Astrocyte (in vitro differentiated cells and primary cell): ENCODE measurements around the gene METRN. TPM values are rescaled to one million over a fixed set of nuclear protein-coding genes. Genes with fewer than 3 reads are reported as not detected.

ENCODE experiments used
- DNase-seq: peaks from one replicate; pipeline ENCODE4 v3.0.0-alpha.2; 2010; ENCODE audit warnings: low read depth
- FAIRE-seq: peaks from 2 replicates; lab custom pipeline; 2011; peaks lifted over from hg19 to GRCh38; lab: Jason Lieb, UNC
- H2AFZ ChIP-seq: 2 replicates; pipeline ENCODE4 v1.6.0; 2012; ENCODE audit warnings: low read depth, low read length, inconsistent platforms
- H3K27ac ChIP-seq: 2 replicates; pipeline ENCODE4 v1.5.1; 2011; ENCODE audit warnings: low read depth, low read length, inconsistent platforms
- H3K27me3 ChIP-seq: 2 replicates; pipeline ENCODE4 v1.6.0; 2011; ENCODE audit warnings: low read length, inconsistent platforms; ENCODE audit not compliant: insufficient read depth
- H3K36me3 ChIP-seq: 2 replicates; pipeline ENCODE4 v1.5.1; 2011; ENCODE audit warnings: low read length, inconsistent platforms; ENCODE audit not compliant: insufficient read depth
- H3K4me1 ChIP-seq: 2 replicates; pipeline ENCODE4 v1.5.1; 2011; ENCODE audit warnings: low read length, inconsistent platforms; ENCODE audit not compliant: insufficient read depth
- H3K4me2 ChIP-seq: 2 replicates; pipeline ENCODE4 v1.6.0; 2012; ENCODE audit warnings: low read length, inconsistent platforms
- H3K4me3 ChIP-seq: 2 replicates; pipeline ENCODE4 v1.5.1; 2011; ENCODE audit warnings: low read depth, mild to moderate bottlenecking, low read length, inconsistent platforms; ENCODE audit not compliant: insufficient read depth
- H3K79me2 ChIP-seq: 2 replicates; pipeline ENCODE4 v1.6.0; 2012; ENCODE audit warnings: mild to moderate bottlenecking, low read length, inconsistent platforms; ENCODE audit not compliant: insufficient read depth
- H3K9ac ChIP-seq: 2 replicates; pipeline ENCODE4 v1.6.0; 2012; ENCODE audit warnings: mild to moderate bottlenecking, low read length, inconsistent platforms
- H3K9me3 ChIP-seq: 2 replicates; pipeline ENCODE4 v1.5.1; 2012; ENCODE audit warnings: low read depth, mild to moderate bottlenecking, low read length, inconsistent platforms; ENCODE audit not compliant: insufficient read depth
- H4K20me1 ChIP-seq: 2 replicates; pipeline ENCODE4 v1.6.0; 2012; ENCODE audit warnings: low read length, inconsistent platforms; ENCODE audit not compliant: insufficient read depth
- H3K27ac Mint-ChIP-seq: one replicate; pipeline ENCODE4 v1.8.0; 2021; ENCODE audit warnings: mild to moderate bottlenecking, mixed read lengths; ENCODE audit not compliant: unreplicated experiment
- H3K27me3 Mint-ChIP-seq: one replicate; pipeline ENCODE4 v1.8.0; 2021; ENCODE audit warnings: low read depth, mixed read lengths; ENCODE audit not compliant: unreplicated experiment
- H3K36me3 Mint-ChIP-seq: one replicate; pipeline ENCODE4 v1.8.0; 2021; ENCODE audit warnings: low read depth, mixed read lengths; ENCODE audit not compliant: unreplicated experiment
- H3K4me1 Mint-ChIP-seq: one replicate; pipeline ENCODE4 v1.8.0; 2021; ENCODE audit warnings: low read depth, mixed read lengths; ENCODE audit not compliant: unreplicated experiment
- H3K4me3 Mint-ChIP-seq: one replicate; pipeline ENCODE4 v1.8.0; 2021; ENCODE audit warnings: mild to moderate bottlenecking, moderate library complexity, mixed read lengths; ENCODE audit not compliant: unreplicated experiment
- H3K9me3 Mint-ChIP-seq: one replicate; pipeline ENCODE4 v1.8.0; 2021; ENCODE audit warnings: mild to moderate bottlenecking, mixed read lengths; ENCODE audit not compliant: unreplicated experiment
- CTCF ChIP-seq: IDR thresholded peaks from 2 replicates; pipeline ENCODE4 v1.5.1; 2011; ENCODE audit warnings: low read depth, mild to moderate bottlenecking, inconsistent platforms, low read length, moderate library complexity; ENCODE audit not compliant: insufficient read depth
- EZH2 ChIP-seq: IDR thresholded peaks from 2 replicates; pipeline ENCODE4 v1.6.1; 2012; ENCODE audit warnings: mild to moderate bottlenecking, low read length, inconsistent platforms; ENCODE audit not compliant: insufficient read depth
- total RNA-seq: library from RNA; stranded (reverse); gene quantifications from 2 replicates; pipeline ENCODE4 v1.2.1, GENCODE V29; 2021

The METRN gene
- total RNA-seq, 1 donor from 2014 or later: 31.5 TPM

- no peaks in the 10 kb centered on the region for H3K36me3 ChIP-seq
- H3K4me3 Mint-ChIP-seq: peak overlapping the region; percentile 45
- DNase-seq (no peak), FAIRE-seq (no peak)
- no peak overlapping the region for H3K4me3 ChIP-seq
- no peaks in the 10 kb centered on the region for H3K79me2 ChIP-seq
- peaks cover 18% of the 10 kb centered on the region for H3K4me1 ChIP-seq
- H3K36me3 Mint-ChIP-seq: no peaks in the 10 kb centered on the region
- no peak overlapping the region for H2AFZ ChIP-seq
- H3K27me3 ChIP-seq: peaks cover 37% of the 10 kb centered on the region
- H3K27me3 Mint-ChIP-seq: peaks cover 44% of the 10 kb centered on the region
- H3K4me2 ChIP-seq: peak overlapping the region; percentile 67
- peaks cover 5% of the 10 kb centered on the region for H3K9me3 Mint-ChIP-seq
- H3K27ac ChIP-seq: no peak overlapping the region
- no peak overlapping the region for H3K27ac Mint-ChIP-seq
- H4K20me1 ChIP-seq: peaks cover 28% of the 10 kb centered on the region
- no peak overlapping the region for H3K9ac ChIP-seq
- H3K9me3 ChIP-seq: no peaks in the 10 kb centered on the region
- TF ChIP-seq EZH2 (peak; percentile 85), CTCF (no peak)
- H3K4me1 Mint-ChIP-seq: peaks cover 3% of the 10 kb centered on the region
Observed at GRCh38 chr16:706189-707061, 8.5 kb upstream of the METRN start.

GRCh38 chr16:707062-707538 lies 7.8 kb upstream of the METRN start:
- peaks cover 5% of the 10 kb centered on the region for H3K9me3 Mint-ChIP-seq
- H3K36me3 Mint-ChIP-seq: no peaks in the 10 kb centered on the region
- no peak for FAIRE-seq
- no peaks in the 10 kb centered on the region for H3K79me2 ChIP-seq
- H3K27me3 ChIP-seq: peaks cover 31% of the 10 kb centered on the region
- H4K20me1 ChIP-seq: peaks cover 26% of the 10 kb centered on the region
- no peak overlapping the region for H3K27ac Mint-ChIP-seq
- H3K4me1 Mint-ChIP-seq: peaks cover 3% of the 10 kb centered on the region
- DNase-seq: no peak
- peak overlapping the region; percentile 40 for H3K4me3 Mint-ChIP-seq
- no peak overlapping the region for H2AFZ ChIP-seq
- H3K36me3 ChIP-seq: no peaks in the 10 kb centered on the region
- no peak overlapping the region for H3K4me2 ChIP-seq
- H3K9ac ChIP-seq: no peak overlapping the region
- peaks cover 40% of the 10 kb centered on the region for H3K27me3 Mint-ChIP-seq
- no peak overlapping the region for H3K27ac ChIP-seq
- TF ChIP-seq CTCF: no peak
- no peak for TF ChIP-seq EZH2
- H3K9me3 ChIP-seq: no peaks in the 10 kb centered on the region
- no peak overlapping the region for H3K4me3 ChIP-seq
- H3K4me1 ChIP-seq: peaks cover 18% of the 10 kb centered on the region

- no peak overlapping the region for H3K4me3 Mint-ChIP-seq
- H3K4me2 ChIP-seq: no peak overlapping the region
- H3K9me3 Mint-ChIP-seq: peaks cover 3% of the 10 kb centered on the region
- no peaks in the 10 kb centered on the region for H3K9me3 ChIP-seq
- H3K4me1 Mint-ChIP-seq: peaks cover 8% of the 10 kb centered on the region
- TF ChIP-seq CTCF (no peak), EZH2 (no peak)
- DNase-seq (no peak), FAIRE-seq (no peak)
- no peak overlapping the region for H3K27ac ChIP-seq
- peaks cover 18% of the 10 kb centered on the region for H4K20me1 ChIP-seq
- H3K36me3 Mint-ChIP-seq: no peaks in the 10 kb centered on the region
- H3K4me3 ChIP-seq: no peak overlapping the region
- peaks cover 31% of the 10 kb centered on the region for H3K27me3 Mint-ChIP-seq
- H3K27me3 ChIP-seq: peaks cover 22% of the 10 kb centered on the region
- no peak overlapping the region for H3K27ac Mint-ChIP-seq
- no peaks in the 10 kb centered on the region for H3K36me3 ChIP-seq
- peaks cover 18% of the 10 kb centered on the region for H3K4me1 ChIP-seq
- no peak overlapping the region for H2AFZ ChIP-seq
- no peaks in the 10 kb centered on the region for H3K79me2 ChIP-seq
- no peak overlapping the region for H3K9ac ChIP-seq
Observed at GRCh38 chr16:708019-708418, 6.9 kb upstream of the METRN start.
